GM03348 (cell line): ENCODE results near the gene MRPL21.

Source experiments
- DNase-seq: peaks from one replicate; pipeline ENCODE4 v3.0.0; 2012; ENCODE audit warnings: low spot score

Gene MRPL21

DNA sequence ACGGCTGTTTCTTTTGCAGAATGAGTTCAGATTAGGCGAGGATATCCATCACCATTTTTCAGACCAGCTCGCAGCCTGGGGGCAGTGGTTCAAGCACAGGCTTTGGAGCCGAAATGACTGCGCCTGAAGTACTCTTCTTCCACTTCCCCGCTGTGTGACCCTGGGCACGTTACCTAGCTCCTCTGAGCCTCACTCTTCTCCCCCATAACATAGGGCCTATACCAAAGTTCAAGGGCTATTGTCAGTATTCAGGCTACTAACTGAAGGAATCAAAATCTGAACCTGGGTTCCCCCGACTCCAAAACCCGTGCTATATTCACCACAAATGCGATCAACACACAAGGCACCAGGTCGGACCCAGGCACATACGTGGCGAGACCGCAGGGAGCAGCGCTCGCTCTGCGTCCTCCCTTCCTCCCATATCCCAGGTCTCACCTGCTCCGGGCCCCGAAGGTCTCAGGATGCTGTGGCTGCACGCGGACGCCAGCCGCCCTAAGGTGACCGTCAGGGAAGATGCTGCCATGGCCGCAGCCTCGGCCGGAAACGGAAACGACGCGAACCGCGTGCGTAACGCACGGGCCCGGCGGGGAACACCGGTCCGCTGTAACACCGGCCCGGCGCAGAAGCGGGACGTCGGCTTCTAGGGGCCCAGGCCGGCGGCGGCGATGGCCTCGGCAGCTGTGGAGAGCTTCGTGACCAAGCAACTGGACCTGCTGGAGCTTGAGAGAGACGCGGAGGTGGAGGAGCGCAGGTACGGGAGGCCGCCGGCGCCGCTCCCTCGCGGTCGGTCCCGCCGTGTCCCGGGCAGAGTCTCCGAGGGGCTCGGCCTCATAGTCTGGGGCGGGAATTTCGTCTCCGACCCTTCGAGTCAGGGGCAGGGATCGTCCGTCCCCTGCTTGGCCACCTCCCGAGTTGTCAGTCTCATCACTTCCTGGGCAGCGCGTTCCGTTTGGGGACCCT is at the start of gene MRPL21, which contains the start of gene IGHMBP2:
Gene MRPL21 (minus strand): TSS at position 545 of the 960 bp plus-strand sequence. CDS start 22 bp downstream, at position 523.
Gene IGHMBP2 (plus strand): TSS at position 604 of the 960 bp plus-strand sequence. CDS start 62 bp downstream, at position 666.
- peak; percentile 95 for DNase-seq

GRCh38 chr11:68950762-68951161 is 47.1 kb upstream of the MRPL21 start:
- no peak for DNase-seq

DNA sequence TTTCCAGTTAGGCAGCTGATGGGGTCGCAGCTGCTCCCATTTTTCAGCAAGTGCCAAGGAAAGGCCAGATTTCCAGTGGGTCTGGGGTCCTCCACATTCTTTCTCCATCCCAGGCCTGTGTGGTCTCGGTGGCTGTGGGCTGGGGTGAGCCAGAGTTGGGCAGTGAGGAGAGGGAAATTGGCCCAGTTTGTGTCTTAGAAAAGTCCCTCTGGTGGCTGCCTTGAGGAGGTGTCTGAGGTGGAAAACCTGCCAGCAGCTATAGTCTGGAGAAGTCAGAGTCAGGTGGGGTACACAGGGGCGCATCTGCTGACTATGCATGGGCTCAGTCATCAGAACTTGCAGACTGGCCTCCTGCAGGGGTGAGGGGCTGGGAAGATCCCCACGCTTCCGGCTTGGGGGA is 46.6 kb upstream of the MRPL21 start:
- peak; percentile 41 for DNase-seq

DNA sequence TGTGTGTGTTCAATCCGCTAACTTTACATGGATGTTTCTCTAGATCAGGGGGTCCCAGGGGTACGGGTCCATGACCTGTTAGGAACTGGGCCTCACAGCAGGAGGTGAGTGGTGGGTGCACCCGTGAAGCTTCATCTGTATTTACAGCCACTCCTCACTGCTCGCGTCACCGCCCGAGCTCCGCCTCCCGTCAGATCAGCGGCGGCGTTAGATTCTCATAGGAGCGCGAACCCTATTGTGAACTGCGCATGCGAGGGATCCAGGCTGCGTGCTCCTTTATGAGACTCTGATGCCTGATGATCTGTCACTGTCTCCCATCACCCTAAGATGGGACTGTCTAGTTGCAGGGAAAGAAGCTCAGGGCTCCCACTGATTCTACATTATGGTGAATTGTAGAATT is 45.3 kb upstream of the MRPL21 start:
- no peak for DNase-seq

- no peak for DNase-seq
Observed at GRCh38 chr11:68948496-68948895, 44.9 kb upstream of the MRPL21 start.

DNA sequence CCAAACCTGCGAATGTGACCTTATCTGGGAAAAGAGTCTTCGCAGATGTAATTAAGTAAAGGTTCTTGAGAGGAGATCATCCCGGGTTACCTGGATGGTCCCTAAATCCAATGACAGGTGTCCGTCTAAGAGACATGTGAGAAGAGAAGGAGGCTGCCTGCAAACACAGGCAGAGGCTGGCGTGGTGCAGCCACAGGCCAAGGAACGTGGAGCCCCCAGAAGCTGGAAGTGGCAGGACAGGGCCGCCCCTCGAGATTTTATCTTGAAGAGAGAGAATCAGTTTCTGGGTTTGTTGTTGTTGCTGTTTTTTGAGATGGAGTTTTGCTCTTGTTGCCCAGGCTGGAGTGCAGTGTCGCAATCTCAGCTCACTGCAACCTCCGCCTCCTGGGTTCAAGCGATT is 43.5 kb upstream of the MRPL21 start:
- no peak for DNase-seq

- peak; percentile 92 for DNase-seq
Observed at GRCh38 chr11:68946416-68947090, 42.9 kb upstream of the MRPL21 start.

- no peak for DNase-seq
Observed at GRCh38 chr11:68942751-68943271, 39.2 kb upstream of the MRPL21 start.

DNA sequence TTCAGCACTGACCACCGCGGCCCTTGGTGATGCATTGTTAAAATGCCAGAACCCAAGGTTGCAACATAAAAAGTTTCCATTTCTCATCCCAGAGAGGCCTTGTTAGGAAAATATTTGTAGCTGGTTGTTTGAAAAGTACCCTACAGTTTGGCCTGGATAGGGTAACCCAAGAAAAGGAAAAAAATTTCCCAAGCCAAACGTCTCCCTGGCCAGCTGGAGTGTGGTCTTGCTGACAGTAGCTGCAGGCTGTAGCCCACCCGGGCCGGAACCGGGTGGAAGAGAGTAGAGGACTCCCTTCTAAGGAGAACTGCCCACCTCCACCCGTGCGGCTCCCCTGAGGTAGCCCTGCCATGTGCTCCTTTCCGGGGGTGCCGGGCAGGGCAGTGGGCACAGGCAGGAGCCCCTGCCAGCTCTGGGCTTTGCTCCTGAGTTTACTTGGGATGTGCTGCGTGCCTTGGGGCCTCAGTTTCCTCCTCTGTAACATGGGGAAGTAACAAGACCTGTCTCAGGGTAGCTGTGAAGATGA is 38.5 kb upstream of the MRPL21 start:
- no peak for DNase-seq

GRCh38 chr11:68941324-68942094 is 37.9 kb upstream of the MRPL21 start:
- DNase-seq: no peak

DNA sequence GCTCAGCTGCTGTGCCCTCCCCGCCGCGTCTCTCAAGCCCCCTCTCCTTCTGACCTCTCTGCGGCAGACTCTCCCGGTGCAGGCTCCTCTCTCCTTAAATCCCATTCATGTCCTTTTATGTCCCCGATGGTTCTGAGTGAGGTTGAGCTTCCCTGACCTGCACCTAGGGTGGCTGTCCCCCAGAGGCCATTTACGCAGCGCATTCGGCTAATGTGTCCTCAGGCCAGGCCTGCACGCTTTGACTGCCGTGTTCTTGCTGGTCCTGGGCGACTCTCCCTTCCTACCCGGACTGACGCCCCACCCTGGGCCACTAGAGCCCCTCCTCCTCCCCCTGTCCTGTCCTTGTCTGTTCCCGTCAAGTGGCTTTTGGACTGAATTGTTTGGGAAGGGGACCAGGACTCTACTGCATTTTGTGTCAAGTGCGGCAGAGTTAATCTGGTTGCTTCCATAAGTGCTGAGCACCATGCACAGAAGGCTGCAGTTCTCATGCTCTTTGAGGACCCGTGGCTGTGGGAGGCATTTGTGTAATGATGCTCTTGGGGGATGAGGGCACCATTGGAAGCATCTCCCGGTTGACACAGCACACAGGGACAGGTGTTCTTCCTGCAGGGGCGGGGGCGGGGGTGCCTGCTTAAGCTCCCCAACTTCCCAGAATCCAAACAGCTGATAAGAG is 37.2 kb upstream of the MRPL21 start:
- no peak for DNase-seq

DNA sequence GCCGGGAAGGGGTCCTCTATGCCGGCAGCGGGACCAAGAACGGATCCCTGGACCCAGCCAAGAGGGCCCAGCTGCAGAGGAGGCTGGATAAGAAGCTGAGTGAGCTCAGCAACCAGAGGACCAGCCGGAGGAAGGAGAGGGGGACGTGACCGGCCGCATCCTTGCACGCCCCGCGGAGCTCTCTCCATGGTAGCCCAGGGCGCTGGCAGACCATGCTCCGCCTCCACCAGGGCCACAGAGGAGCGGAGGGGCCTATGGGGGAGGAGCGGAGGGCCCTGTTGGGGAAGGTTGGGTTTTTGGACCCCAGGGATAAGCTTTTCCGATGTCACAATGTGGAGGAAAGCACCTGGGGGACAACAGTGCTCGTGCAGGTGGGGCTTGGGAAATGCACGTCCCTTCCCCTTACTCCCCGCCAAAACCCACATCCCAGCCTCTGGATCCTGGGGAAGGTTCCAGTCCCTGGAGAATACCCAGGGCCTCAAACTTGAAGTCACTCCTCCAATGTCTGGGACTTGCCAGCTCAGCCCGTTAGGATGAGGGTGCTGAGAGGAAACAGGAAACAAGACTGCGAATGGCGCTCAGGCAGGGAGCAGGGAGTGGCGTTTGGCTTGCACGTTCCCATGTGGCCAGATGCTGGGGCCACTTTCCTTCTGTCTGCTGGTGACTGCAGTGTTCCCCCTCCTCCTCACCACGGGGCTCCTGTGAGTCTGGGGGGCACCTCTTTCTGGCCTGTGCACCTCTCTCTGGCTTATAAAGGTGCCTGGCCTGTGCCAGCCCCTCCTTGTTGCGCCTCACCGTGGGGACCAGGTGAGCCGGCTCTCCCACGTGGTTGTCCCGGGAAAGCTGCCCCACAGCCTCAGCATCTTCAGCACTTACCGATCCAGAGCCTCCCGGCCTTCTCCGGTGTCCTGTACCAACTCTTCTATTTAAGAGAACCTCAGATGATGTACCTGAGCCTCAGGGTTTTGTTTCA is 36.2 kb upstream of the MRPL21 start:
- DNase-seq: no peak

GRCh38 chr11:68938816-68939582 is 35.4 kb upstream of the MRPL21 start:
- no peak for DNase-seq

DNA sequence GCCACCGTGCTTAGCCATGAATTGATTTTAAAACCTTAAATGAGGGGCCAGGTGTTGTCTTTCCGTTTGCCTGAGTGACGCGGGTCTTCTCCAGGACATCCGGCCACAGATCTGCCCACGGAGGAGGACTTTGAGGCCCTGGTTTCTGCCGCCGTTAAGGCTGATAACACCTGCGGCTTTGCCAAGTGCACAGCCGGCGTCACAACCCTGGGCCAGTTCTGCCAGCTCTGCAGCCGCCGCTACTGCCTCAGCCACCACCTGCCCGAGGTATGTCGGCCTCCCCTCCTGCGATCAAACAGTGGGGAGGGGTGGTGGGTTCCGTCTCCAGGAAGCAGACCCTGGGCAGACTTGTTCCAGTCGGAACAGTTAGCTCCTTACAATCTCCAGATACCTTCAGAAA is 34.5 kb upstream of the MRPL21 start:
- no peak for DNase-seq

DNA sequence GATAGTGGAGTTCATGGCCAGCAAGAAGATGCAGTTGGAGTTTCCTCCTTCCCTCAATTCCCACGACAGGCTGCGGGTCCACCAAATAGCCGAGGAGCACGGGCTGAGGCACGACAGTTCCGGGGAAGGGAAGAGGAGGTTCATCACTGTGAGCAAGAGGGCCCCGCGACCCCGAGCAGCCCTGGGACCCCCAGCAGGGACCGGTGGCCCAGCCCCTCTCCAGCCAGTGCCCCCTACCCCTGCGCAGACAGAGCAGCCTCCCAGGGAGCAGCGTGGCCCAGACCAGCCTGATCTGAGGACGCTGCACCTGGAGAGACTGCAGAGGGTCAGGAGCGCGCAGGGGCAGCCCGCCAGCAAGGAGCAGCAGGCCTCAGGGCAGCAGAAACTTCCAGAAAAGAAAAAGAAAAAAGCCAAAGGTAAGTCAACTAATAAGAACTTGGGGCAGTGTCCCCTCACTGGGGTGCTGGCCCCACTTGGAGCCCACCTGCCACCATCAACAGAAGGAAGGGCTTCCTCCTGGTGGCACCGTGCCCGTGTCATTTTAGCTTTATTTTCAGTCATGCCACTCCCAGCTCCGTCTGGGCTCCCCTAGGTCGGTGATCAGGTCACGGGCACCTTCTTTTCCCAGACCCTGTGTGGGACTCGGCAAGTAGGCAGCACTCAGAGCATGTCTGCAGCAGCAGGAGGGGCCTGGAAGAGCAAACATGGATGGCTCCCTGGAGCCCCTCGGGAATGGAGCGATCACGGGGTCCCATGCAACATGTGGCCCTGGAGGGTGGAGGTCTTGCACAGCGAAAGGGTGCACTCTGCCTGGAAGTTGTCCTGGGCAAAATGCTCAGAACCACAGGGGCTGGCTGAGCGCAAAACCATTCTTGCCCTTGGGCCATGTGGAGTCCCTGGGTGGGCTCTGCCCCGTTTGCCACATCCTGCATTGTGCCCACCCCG is 33.3 kb upstream of the MRPL21 start:
- DNase-seq: no peak

- no peak for DNase-seq
Observed at GRCh38 chr11:68936358-68936636, 32.7 kb upstream of the MRPL21 start.

DNA sequence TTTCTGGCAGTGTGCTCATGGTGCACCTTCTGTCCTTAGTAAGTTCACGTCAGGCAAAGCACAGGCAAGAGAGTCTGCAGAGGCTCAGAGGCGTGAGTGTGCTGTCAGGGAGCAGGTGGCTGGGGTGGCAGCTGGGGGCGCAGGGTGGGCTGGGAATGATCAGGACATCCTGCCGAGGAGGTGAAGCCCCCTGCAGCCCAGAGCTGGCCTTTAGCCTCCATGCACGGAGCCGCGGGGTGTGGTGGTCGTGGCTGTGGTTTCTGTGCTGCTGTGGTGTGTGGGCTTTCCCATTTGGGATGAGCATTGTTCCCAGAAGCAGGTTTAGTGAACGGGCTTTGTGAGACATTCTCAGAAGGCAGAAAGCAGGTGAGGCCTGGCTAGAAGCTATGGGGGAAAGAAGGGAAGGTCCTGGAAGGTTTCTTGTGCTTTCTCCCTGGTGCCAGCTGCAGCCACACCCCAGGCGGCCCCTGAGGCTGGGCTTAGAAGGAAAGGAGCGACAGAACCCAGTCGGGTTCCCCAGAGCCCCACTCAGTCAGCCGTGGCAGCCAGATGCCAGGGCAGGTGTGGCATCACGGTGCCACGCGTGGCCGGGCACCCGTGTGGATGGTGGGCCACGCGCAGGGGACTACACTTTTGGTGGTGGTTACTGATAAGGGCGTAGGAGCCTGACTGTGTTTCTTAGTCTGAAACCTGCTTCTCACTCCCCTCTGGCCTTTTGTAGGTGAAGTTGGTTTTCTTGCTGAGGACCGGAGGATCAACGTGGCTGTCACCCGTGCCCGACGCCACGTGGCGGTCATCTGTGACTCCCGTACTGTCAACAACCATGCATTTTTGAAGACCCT is 32.1 kb upstream of the MRPL21 start:
- DNase-seq: no peak
